ENCODE results near the gene SCARB1.
A peak's percentile ranks its signal among the peaks of the same experiment; 100 is the strongest.

Gene SCARB1

DNA sequence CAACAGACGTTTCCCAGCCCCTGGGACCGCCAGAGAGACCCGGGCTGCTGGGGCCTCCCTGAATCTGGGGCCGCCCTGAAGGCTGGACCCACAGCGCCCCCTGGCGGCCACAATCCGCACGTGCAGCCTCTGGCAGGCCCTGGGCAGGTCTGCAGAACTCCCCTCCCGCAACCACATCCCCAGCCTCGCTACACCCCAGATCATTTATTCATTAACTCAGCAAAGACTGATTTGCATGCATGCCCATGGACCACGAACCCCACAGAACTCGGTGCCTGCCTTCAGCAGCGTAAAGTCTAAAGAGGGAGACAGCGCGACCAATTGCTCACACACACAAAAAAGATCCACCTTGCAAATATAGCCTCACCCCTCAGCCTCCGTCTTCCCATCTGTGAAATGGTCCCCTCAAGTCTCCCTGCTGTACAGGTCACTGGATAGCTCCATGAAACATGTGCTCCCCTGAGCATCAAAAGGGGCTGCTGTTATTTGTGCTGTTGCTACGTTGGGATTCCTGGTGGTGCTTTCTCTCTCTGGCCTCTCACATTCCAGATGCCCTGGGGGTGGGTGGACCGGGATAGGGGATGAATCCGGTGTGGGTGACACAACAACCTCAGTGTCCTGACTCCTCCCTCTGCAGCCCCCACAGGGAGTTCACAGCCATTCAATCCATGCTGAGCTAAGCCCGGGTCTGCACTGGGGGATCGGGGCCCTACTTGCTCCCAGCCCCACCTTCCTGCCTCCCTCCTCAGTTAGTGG is 96.4 kb downstream of the SCARB1 start:
- Histone ChIP-seq H3K9me3 (ENCODE audit: severe bottlenecking) (peaks cover 18% of the 10 kb centered on the region), H3K36me3 (no peaks in the 10 kb centered on the region), H3K27ac (peak overlapping the region; percentile 18), H3K27me3 (ENCODE audit: insufficient read depth, low read depth, severe bottlenecking) (no peaks in the 10 kb centered on the region), H3K4me3 (ENCODE audit: low read depth, low read length) (no peak overlapping the region)
- TF ChIP-seq CTCF (IDR thresholded peaks at IDR 0.05; ENCODE audit: low read depth, low read length) = peak; percentile 89
- DNase-seq = peak; percentile 84

GRCh38 chr12:124766727-124767065 is 97.0 kb downstream of the SCARB1 start:
- no peak for TF ChIP-seq CTCF (IDR thresholded peaks at IDR 0.05; ENCODE audit: low read depth, low read length)
- peaks cover 21% of the 10 kb centered on the region for H3K9me3 ChIP-seq (ENCODE audit: severe bottlenecking)
- no peak for DNase-seq
- H3K36me3 ChIP-seq = no peaks in the 10 kb centered on the region
- no peak overlapping the region for H3K4me3 ChIP-seq (ENCODE audit: low read depth, low read length)
- H3K27ac ChIP-seq = peak overlapping the region; percentile 18
- H3K27me3 ChIP-seq (ENCODE audit: insufficient read depth, low read depth, severe bottlenecking) = no peaks in the 10 kb centered on the region

- TF ChIP-seq CTCF (IDR thresholded peaks at IDR 0.05; ENCODE audit: low read depth, low read length) = no peak
- no peaks in the 10 kb centered on the region for H3K27me3 ChIP-seq (ENCODE audit: insufficient read depth, low read depth, severe bottlenecking)
- H3K36me3 ChIP-seq = no peaks in the 10 kb centered on the region
- peaks cover 21% of the 10 kb centered on the region for H3K9me3 ChIP-seq (ENCODE audit: severe bottlenecking)
- H3K4me3 ChIP-seq (ENCODE audit: low read depth, low read length) = no peak overlapping the region
- H3K27ac ChIP-seq = peak overlapping the region; percentile 46
- DNase-seq = no peak
These were observed 97.8 kb downstream of the SCARB1 start for GRCh38 chr12:124765581-124766489.

DNA sequence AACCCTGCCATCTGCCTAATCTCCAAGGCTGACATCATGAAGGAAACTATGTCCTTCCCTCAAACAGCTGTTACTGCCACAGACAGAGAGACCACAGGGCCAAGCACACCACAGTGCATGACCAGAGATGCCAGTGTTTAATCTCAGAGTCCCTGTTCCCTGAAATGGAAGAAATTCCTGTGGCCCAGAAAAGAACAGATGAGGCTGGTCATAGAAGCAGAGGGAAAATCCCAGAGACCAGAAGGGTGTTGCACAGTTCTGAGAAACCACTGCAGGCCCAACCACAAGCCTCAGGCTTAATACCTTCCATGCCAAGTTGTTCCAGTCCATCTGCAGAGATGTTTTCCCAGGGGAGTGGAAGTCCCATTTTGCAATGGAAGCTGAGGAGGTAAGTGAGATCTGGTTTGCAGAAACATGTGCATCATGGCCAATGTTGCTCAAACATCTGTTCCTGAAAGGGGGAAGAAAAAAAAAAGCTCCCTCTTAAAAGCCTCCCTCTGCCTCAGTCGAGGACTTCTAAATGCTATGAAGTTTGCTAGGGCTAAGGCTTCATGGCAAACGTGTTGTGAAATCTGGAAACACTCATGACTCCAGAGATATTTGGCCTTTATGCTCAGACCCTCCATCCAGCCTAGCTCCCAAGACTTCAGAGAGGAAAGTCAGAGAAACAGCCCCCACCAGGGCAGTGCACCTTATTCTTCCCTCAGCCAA is 98.6 kb downstream of the SCARB1 start:
- peak; percentile 43 for DNase-seq
- no peak for TF ChIP-seq CTCF (IDR thresholded peaks at IDR 0.05; ENCODE audit: low read depth, low read length)
- peak overlapping the region; percentile 46 for H3K27ac ChIP-seq

GRCh38 chr12:124764451-124764850 is 99.2 kb downstream of the SCARB1 start:
- Histone ChIP-seq H3K27me3 (ENCODE audit: insufficient read depth, low read depth, severe bottlenecking) (no peaks in the 10 kb centered on the region), H3K4me3 (ENCODE audit: low read depth, low read length) (no peak overlapping the region), H3K27ac (peak overlapping the region; percentile 46), H3K36me3 (no peaks in the 10 kb centered on the region), H3K9me3 (ENCODE audit: severe bottlenecking) (peaks cover 21% of the 10 kb centered on the region)
- DNase-seq = peak; percentile 75
- TF ChIP-seq CTCF (IDR thresholded peaks at IDR 0.05; ENCODE audit: low read depth, low read length) = peak; percentile 81

More for the DNA sequence above, 98.6 kb downstream of the SCARB1 start:
- Histone ChIP-seq H3K27me3 (ENCODE audit: insufficient read depth, low read depth, severe bottlenecking) (no peaks in the 10 kb centered on the region), H3K9me3 (ENCODE audit: severe bottlenecking) (peaks cover 21% of the 10 kb centered on the region), H3K36me3 (no peaks in the 10 kb centered on the region), H3K4me3 (ENCODE audit: low read depth, low read length) (no peak overlapping the region)

Measured in WERI-Rb-1 (cell line).